Activated CD8-positive, alpha-beta memory T cell treated with anti-CD3 and anti-CD28 coated beads, Interleukin-2, amount 50 U/mL, for 24 hours (primary cell): ENCODE results near the gene ZNF793.

ENCODE experiments used
- DNase-seq: peaks from one replicate; pipeline ENCODE4 v3.0.0-alpha.2; 2020; ENCODE audit errors: extremely low read depth

The ZNF793 gene

GRCh38 chr19:37506387-37507166 is at the start of gene ZNF793:
ZNF793 (plus strand) TSS chr19:37506939; CDS start chr19:37523440, 16,501 bp downstream.
- DNase-seq: peak; percentile 53

- no peak for DNase-seq
These were observed 40.4 kb upstream of the ZNF793 start for GRCh38 chr19:37466277-37466797.

GRCh38 chr19:37466798-37467607 is 39.7 kb upstream of the ZNF793 start, which contains the start of gene ZNF569:
ZNF569 (minus strand) TSS chr19:37467444; CDS start chr19:37444921, 22,523 bp downstream.
- peak; percentile 73 for DNase-seq

DNA sequence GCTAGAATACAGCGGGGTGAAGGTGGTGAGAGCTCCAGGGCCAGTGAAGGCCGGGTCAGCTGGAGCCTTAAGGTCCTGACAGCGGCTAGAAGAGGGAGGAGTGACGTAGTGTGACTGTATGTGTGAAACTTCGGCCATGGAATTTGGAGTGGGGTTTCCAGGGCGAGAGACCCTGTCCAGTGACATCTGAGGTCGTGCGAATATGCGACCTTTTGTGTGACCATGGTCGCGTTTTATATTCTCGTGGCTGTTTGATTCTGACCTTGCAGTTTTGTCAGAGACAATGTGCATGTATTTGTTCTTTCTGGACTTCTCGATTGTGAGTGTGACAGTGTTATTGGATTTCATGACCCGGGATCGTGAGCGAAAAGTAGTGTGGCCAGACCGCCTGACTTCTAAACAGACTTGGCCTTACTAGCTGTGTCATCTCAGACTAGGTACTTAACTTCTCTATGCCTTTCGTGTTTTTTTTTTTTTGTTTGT is 39.1 kb upstream of the ZNF793 start:
- DNase-seq: no peak

GRCh38 chr19:37468961-37469777 is 37.6 kb upstream of the ZNF793 start, which contains the start of gene ZNF570:
ZNF570 (plus strand) TSS chr19:37469356; CDS start chr19:37470355, 999 bp downstream.
- peak; percentile 67 for DNase-seq

DNA sequence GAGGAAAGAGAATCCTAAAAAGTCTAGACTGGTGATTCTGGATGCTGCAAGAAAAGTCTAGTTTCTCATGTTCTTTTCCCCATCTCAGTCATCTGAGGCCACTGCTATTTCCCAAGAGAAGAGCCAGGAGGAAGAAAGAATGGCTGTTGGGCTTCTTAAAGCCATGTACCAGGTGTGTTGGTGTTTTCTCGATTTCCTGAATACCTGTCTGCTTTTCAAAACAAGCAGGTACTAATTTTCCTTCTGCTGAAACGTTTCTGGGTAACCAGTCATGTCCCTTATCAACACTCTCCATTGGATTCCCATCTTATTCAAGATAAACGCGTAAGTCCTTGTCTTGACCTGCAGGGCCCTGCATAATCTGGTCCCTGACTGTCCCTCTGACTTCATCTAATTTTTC is 36.5 kb upstream of the ZNF793 start:
- no peak for DNase-seq

DNA sequence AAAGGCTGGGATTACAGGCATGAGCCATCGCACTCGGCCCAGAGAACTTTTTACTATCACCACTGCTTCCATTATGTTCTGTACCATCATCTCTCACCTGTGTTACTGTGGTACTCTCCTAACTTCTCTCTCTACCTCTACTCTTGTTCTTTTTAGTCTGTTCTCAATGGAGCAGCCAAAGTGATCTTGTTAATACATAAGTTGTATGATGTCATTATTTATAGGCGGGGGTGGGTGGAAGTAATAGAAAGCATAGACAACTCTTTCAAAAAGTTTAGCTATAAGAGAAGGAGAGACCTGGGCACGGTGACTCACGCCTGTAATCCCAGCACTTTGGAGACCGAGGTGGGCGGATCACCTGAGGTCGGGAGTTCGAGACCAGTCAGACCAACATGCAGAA is 34.6 kb upstream of the ZNF793 start:
- no peak for DNase-seq

DNA sequence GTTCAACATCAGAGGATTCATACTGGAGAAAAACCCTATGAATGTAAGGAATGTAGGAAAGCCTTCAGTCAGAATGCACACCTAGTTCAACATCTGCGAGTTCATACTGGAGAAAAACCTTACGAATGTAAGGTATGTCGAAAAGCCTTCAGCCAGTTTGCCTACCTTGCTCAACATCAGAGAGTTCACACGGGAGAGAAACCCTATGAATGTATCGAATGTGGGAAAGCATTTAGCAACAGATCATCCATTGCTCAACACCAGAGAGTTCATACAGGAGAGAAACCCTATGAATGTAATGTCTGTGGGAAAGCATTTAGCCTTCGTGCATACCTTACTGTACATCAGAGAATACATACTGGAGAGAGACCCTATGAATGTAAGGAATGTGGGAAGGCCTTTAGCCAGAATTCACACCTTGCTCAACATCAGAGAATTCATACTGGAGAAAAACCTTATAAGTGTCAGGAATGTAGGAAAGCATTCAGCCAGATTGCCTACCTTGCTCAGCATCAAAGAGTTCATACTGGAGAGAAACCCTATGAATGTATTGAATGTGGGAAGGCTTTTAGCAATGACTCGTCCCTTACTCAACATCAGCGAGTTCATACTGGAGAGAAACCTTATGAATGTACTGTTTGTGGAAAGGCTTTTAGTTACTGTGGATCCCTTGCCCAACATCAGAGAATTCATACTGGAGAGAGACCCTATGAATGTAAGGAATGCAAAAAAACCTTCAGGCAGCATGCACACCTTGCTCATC is 22.2 kb upstream of the ZNF793 start:
- no peak for DNase-seq

GRCh38 chr19:37492213-37492612 is 14.5 kb upstream of the ZNF793 start:
- DNase-seq: no peak

GRCh38 chr19:37505958-37506386 is 767 bp upstream of the ZNF793 start:
- no peak for DNase-seq

DNA sequence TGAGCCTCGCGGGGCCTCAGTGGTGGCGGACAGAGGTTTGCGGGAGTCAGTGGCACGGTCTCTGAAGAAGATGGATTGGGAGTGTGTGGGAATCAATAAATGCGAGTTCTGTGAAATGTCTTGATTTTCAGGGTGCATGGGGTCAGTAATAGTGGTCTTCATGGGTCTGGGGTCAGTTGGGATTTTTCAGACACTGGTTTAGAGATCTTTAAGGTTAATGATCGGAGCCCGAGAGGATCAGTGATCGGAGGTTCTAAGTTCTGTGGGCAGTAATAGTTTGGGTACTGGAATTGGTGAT is 377 bp downstream of the ZNF793 start:
- no peak for DNase-seq

GRCh38 chr19:37511186-37511585 is 4.4 kb downstream of the ZNF793 start:
- DNase-seq: no peak

DNA sequence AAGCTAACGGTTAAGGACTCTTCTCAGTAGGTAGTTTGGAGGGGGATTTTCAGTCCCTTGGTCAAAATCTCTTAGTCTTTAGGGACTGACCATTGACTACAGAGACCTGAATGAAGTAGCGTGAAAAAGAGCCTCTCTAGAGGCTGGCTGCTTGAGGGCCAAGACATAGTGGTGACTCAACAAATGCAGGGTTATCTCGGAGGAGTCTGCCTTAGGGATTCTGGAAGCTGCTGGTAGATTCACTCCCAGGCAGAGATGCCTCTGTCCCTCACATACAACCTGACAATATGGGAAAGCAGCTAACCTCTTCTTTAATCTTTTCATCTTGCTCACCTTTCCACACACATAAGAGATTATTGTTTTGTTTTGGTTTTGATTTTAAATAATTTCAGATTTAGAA is 5.1 kb downstream of the ZNF793 start:
- no peak for DNase-seq

GRCh38 chr19:37513397-37513796 is 6.7 kb downstream of the ZNF793 start:
- DNase-seq: no peak

DNA sequence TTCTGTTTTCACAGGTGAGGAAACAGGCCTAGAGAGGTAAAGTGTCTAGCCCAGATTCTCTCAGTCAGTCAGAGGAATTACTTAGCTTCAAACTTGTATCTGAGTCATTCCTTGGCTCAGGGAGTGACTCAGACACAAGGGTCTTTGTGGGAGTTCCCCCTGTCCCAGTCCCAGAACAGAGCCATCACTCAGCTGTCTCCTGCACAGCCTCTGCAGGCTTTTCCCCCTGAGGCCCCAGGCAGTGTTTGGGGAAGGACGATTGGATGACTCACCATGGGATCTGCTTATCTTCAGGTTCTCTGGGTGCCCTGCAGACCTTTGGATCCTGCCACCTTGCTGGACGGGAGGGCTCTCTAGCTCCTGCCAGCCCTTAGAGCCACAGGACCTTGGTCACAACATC is 13.2 kb downstream of the ZNF793 start:
- DNase-seq: no peak

DNA sequence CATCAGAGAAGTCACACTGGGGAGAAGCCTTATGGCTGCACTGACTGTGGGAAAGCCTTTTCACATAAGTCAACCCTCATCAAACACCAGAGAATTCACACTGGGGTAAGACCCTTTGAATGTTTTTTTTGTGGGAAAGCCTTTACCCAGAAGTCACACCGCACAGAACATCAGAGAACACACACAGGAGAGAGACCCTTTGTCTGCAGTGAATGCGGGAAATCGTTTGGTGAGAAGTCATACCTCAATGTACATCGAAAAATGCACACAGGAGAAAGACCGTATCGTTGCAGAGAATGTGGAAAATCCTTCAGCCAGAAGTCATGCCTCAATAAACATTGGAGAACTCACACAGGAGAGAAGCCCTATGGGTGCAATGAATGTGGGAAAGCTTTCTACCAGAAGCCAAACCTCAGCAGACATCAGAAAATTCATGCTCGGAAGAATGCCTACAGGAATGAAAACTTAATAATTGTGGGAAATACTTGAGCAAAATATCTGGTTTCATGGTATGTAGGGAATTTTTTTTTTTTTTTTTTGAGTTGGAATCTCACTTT is 30.7 kb downstream of the ZNF793 start:
- DNase-seq: no peak

GRCh38 chr19:37551129-37551993 is 44.6 kb downstream of the ZNF793 start:
- no peak for DNase-seq

DNA sequence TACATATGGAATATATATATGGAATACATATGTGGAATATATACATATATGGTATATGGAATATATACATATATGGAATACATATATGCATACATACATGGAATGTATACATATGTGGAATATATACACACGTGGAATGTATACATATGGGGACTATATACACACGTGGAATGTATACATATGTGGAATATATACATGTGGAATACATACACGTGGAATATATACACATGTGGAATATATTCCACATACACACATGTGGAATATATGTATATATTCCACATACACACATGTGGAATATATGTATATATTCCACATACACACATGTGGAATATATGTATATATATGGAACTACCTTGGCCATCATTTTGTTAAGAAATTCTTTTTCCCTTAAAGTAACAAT is 56.8 kb downstream of the ZNF793 start:
- DNase-seq: no peak

GRCh38 chr19:37564624-37565369 is 58.1 kb downstream of the ZNF793 start:
- DNase-seq: no peak
